Eye (tissue), 1 donor: ENCODE results near the gene CYP2C19.
"Not testable (repeated sequence)": the region's sequence is repeated elsewhere in the genome, so short reads cannot be mapped to it uniquely, and the experiment has no call there.

Experiments used
- DNase-seq: peaks from one replicate; pipeline ENCODE4 v3.0.0-alpha.2; 2015

Gene CYP2C19

DNA sequence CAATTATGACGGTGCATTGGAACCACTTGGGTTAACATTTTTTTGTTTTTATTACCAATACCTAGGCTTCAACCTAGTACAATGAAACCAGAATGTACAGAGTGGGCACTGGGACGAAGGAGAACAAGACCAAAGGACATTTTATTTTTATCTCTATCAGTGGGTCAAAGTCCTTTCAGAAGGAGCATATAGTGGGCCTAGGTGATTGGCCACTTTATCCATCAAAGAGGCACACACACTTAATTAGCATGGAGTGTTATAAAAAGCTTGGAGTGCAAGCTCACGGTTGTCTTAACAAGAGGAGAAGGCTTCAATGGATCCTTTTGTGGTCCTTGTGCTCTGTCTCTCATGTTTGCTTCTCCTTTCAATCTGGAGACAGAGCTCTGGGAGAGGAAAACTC lies at the start of gene CYP2C19:
TSS of gene CYP2C19 (plus strand) at position 289 of the 400 bp plus-strand sequence. CDS start at position 314, 25 bp downstream.
- DNase-seq, result no peak

DNA sequence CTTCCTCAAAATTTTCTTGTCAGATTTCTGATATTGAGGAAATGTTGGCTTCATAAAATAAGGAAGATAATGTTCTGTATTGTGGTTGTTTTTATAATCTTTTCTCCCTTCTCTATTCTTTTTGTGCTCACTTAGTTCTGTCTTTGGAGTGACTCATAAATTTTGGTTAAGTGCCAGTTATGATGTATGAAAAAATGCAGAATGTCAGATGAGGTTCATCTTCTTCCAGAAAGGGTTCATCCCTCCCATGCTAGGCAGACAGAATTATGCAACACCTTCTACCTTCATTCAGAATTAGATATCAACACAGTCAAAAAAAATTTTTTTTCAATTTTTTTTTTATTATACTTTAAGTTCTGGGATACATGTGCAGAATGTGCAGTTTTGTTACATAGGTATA lies 36.6 kb upstream of the CYP2C19 start:
- no peak for DNase-seq

DNA sequence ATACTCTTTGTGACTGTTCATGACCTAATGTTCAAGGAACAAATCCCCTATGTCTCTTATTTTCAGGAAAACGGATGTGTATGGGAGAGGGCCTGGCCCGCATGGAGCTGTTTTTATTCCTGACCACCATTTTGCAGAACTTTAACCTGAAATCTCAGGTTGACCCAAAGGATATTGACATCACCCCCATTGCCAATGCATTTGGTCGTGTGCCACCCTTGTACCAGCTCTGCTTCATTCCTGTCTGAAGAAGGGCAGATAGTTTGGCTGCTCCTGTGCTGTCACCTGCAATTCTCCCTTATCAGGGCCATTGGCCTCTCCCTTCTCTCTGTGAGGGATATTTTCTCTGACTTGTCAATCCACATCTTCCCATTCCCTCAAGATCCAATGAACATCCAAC lies 27.3 kb upstream of the CYP2C19 start:
- no peak for DNase-seq

DNA sequence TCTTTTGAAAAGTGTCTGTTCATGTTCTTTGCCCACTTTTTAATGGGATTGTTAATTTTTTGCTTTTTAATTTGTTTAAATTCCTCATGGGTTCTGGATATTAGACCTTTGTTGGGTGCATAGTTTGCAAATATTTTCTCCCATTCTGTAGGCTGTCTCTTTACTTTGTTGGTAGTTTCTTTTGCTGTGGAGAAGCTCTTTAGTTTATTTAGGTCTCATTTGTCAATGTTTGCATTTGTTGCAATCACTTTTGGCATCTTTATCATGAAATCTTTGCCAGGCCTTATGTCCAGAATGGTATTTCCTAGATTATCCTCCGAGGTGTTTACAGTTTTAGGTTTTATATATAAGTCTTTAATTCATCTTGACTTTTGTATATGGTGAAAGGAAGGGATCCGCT lies 23.9 kb upstream of the CYP2C19 start:
- no peak for DNase-seq

DNA sequence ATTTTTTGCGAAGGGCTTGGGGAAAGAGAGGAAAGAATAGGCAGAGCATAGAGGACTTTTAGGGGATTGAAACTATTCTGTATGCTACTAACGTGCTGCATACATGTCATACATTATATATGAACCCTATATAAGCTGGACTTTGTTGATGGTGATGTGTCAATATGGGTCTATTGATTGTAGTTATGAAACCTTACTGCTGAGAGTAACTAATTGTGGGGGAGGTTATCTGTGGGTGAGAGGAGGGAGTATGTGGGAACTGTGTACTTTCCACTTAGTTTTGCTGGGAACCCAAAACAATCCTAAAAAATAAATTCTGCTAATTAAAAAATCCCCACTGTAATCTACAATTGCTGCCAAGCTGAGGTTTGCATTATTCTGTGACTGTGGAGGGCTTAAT lies 15.3 kb upstream of the CYP2C19 start:
- DNase-seq, result no peak

DNA sequence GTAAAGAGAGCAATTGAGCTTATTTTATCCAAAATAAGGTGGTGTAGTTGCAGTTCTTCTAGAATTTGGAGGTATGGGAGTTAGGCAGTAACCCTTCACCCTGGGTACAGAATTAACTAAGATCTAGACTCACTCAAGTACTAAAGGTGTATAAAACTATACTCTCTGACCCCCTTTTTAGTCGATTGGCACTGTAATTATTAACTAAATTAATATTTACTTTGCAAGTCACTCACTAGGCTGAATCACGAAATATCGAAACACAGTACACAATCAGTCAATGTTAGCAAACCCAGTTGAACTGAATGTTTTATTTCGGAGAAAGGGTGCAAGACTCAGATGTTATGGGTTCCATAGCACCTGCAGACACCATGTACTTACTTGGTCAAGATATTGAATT lies 14.6 kb upstream of the CYP2C19 start:
- no peak for DNase-seq

- DNase-seq, result no peak
Measured at GRCh38 chr10:94757916-94758315, 4.6 kb upstream of the CYP2C19 start.

- no peak for DNase-seq
Measured at GRCh38 chr10:94760586-94761178, 1.8 kb upstream of the CYP2C19 start.

GRCh38 chr10:94775425-94775824 lies 12.9 kb downstream of the CYP2C19 start:
- DNase-seq, result not testable (repeated sequence)

- no peak for DNase-seq
Measured at GRCh38 chr10:94777886-94778458, 15.5 kb downstream of the CYP2C19 start.

DNA sequence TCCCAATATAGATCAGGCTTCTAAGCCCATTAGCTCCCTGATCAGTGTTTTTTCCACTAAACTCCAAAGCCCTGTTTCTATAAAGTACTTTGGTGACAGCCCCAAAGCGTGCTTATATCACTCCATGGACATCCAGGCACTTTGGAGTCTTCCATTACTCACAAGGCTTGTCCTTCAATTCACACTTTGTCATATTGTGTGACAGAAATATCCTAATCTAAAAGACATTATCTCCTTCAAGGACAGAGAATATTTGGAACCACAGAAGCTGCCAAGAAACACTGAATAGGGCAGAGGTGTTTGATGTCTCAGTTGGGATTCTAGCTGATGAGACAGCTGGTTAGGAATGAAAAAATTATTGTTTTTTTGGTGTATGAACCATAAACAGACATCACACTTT lies 18.4 kb downstream of the CYP2C19 start:
- DNase-seq, result no peak

GRCh38 chr10:94784256-94784655 lies 21.8 kb downstream of the CYP2C19 start:
- no peak for DNase-seq

GRCh38 chr10:94785211-94785610 lies 22.7 kb downstream of the CYP2C19 start:
- DNase-seq, result no peak

- DNase-seq, result not testable (repeated sequence)
Measured at GRCh38 chr10:94800551-94800950, 38.1 kb downstream of the CYP2C19 start.

DNA sequence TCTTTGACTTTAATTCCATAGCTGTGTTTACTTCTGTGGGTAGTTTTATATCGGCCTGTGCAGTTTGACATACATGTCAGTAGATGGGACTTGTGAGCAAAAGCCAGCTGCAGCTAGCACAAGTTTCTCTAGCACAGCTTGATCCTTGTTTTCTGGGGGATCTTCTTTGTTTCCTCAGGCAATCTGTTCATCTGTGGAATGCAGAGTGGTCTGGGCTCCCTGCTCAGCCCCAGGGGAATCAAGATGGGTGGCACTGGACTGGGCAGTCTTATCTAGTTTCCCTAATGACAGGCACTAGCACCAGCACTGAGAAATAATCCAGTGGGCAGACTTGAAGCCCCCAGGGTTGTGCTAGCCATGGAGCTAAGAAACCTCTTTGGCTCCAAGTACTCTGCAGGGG lies 40.8 kb downstream of the CYP2C19 start:
- no peak for DNase-seq

- DNase-seq, result not testable (repeated sequence)
Measured at GRCh38 chr10:94830025-94830424, 67.5 kb downstream of the CYP2C19 start.

DNA sequence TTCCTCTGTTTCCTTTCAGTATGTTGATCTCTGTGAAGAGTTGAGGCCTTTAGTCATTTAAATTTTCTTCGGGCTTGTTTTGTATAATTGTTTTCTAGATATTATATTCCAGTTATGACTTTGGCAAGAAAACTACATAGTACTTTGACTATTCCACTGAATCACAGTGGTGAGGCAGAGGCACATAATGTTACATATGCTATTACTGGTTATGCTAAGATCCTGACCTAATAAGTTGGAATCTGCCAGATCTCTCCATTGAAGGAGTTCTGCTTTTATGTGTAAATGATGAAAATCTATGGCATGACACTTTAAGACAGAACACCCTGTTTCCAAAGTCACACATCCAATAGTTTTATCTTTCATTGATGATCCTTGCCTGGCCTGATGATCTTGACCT lies 83.7 kb downstream of the CYP2C19 start:
- DNase-seq, result no peak

DNA sequence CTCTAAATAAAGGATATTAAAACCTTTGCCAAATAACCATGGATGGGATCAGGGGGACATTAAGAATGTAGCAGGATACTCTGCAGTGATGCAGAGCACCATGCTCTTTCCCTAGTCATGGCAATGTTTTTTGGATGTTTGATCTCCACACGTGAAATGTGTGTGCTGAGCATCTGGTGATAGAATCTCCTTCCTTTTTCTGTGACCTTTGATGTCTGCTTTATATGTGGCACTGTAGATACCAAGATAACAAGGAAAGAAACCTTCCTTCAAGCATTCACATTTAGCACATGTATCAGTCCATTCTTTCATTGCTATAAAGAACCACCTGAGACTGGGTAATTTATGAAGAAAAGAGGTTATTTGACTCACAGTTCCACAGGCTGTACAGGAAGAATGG lies 88.3 kb downstream of the CYP2C19 start:
- no peak for DNase-seq

DNA sequence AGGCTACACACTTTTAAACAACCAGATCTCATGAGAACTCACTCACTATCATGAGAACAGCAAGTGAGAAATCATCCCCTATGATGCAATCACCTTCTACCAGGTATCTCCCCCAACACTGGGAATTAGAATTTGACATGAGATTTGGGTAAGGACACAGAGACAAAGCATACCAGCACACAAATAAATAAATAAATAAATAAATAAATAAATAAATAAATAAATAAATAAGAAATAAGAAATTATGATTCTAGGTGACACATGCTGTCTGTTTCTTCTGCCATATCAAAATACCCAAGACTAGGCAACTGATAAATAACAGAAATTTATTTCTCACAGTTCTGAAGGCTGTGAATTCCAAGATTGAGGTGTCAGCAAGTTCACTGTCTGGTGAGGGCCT lies 88.8 kb downstream of the CYP2C19 start:
- no peak for DNase-seq

DNA sequence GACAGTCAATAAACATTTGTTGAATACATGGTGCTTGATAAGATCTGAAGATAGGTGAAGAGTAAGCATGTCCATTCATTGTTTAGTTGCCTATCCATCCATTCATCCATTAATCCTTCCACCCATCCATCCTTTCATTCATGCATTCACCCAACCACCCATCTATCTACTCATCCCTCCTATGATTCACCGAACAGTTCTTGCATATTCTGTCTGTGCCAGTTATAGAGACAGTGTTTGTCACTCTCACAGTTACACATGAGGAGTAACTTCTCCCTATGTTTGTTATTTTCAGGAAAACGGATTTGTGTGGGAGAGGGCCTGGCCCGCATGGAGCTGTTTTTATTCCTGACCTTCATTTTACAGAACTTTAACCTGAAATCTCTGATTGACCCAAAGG lies 90.0 kb downstream of the CYP2C19 start:
- no peak for DNase-seq

DNA sequence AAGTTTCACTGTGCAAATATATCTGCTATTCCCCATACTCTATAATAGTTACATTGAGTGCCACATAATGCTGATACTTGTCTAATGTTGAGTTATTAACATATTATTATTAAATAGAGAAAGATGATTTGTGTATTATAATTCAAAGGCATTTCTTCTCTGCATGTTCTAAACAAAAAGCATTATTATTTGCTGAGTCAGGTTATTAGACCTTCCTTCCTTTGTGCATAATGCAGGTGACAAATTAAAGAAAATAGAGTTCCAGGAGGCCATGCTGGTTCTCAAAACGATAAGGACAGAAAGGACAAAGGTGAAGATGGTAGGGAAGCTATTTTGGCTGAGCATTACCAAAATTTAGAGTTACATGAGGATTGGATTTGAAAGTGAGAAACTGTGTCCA lies 90.6 kb downstream of the CYP2C19 start:
- no peak for DNase-seq

GRCh38 chr10:94858005-94858404 lies 95.5 kb downstream of the CYP2C19 start:
- no peak for DNase-seq

DNA sequence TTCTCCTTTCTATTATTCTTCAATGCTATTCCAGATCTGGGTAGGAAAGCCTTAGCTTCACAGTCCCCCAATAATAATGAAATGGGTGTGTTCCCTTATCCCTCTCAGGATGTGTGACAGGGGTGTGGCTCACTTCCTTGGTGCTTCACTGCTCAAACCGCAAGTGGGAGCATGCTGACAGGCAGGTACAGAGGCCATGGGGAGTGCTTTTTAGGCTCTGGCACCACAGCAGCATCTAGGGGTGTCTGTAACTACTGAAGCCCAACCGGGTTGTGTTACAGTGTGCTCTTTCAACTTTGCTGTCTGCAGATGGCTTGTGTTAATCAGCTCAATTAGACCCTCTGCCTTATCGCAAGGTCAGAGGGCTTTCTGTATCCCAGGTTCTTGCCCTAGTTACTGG lies 96.6 kb downstream of the CYP2C19 start:
- no peak for DNase-seq

- no peak for DNase-seq
Measured at GRCh38 chr10:94878649-94879048, 116.2 kb downstream of the CYP2C19 start.

DNA sequence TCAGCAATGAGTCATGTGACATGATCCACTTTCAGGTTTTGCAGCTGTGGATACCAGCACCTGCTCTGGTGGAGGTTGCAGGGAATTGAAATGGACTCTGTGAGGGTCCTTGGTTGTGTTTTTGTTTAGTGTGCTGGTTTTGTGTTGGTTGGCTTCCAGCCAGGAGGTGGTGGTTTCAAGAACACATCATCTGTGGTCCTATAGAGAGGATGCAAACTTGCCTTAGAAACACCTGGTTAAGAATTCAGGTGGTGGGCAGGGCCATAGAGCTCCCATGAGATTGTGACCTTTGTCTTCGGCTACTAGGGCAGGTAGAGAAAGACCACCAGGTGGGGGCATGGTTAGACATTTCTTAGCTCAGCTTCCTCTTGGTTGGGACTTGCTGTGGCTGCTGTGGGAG lies 116.7 kb downstream of the CYP2C19 start:
- no peak for DNase-seq
